Activated CD4-positive, alpha-beta T cell treated with anti-CD3 and anti-CD28 coated beads, Interleukin-2, amount 10 ng/mL, durations not matched to agents 7 days and 5 days (primary cell): ENCODE measurements around the gene NAE1. TPM values are rescaled to one million over a fixed set of nuclear protein-coding genes. Genes with fewer than 3 reads are reported as not detected.

Experiments
- CTCF ChIA-PET: fragments of 350-600 bp; sonication (Branson Sonifier 250); formaldehyde crosslinking; loops from one replicate; lab custom pipeline; 2021; ENCODE audit warnings: antibody characterized with exemption; lab: Charles Lee
- POLR2A ChIA-PET: fragments of 350-600 bp; sonication (Branson Sonifier 250); formaldehyde crosslinking; loops from one replicate; lab custom pipeline; 2021; ENCODE audit warnings: antibody characterized with exemption; lab: Charles Lee
- DNase-seq: peaks from one replicate; pipeline ENCODE4 v3.0.0-alpha.2; 2020
- H3K27ac Mint-ChIP-seq: one replicate; pipeline ENCODE4 v1.8.0; 2021; ENCODE audit warnings: mild to moderate bottlenecking, moderate library complexity, mixed read lengths
- H3K27me3 Mint-ChIP-seq: one replicate; pipeline ENCODE4 v1.8.0; 2021; ENCODE audit warnings: mixed read lengths
- H3K36me3 Mint-ChIP-seq: one replicate; pipeline ENCODE4 v1.8.0; 2021; ENCODE audit warnings: low read depth, mixed read lengths
- H3K4me1 Mint-ChIP-seq: one replicate; pipeline ENCODE4 v1.8.0; 2021; ENCODE audit warnings: mixed read lengths
- H3K4me3 Mint-ChIP-seq: one replicate; pipeline ENCODE4 v1.8.0; 2021; ENCODE audit warnings: mild to moderate bottlenecking, moderate library complexity, mixed read lengths
- H3K9me3 Mint-ChIP-seq: one replicate; pipeline ENCODE4 v1.8.0; 2021; ENCODE audit warnings: mixed read lengths
- total RNA-seq, 2 experiments: library from RNA; stranded (reverse); gene quantifications; one replicate each; pipeline ENCODE4 v1.2.3, GENCODE V29; 2021

Gene NAE1
- total RNA-seq, 2 experiments from 2014 or later = 62.5 to 72.6 TPM

GRCh38 chr16:66847533-66848067 lies 16.8 kb upstream of the NAE1 start:
- H3K4me1 Mint-ChIP-seq = peaks cover 29% of the 10 kb centered on the region
- no peak overlapping the region for H3K27ac Mint-ChIP-seq
- ChIA-PET CTCF (interaction anchor here (1.0 to 4.8 kb wide), 4 partner anchors 16 to 96 kb away, joined by 3 to 36 read pairs (median 16); partner anchors contain the start of genes DYNC1LI2 and NAE1), POLR2A (no interaction called here)
- peaks cover 35% of the 10 kb centered on the region for H3K27me3 Mint-ChIP-seq
- H3K9me3 Mint-ChIP-seq = no peaks in the 10 kb centered on the region
- no peak for DNase-seq
- peaks cover 2% of the 10 kb centered on the region for H3K36me3 Mint-ChIP-seq
- H3K4me3 Mint-ChIP-seq = no peak overlapping the region

GRCh38 chr16:66846831-66847230 lies 16.1 kb upstream of the NAE1 start:
- no peaks in the 10 kb centered on the region for H3K9me3 Mint-ChIP-seq
- no peak for DNase-seq
- POLR2A ChIA-PET = no interaction called here
- CTCF ChIA-PET = interaction anchor here (0.8 to 4.8 kb wide), 6 partner anchors 10 to 95 kb away, joined by 3 to 36 read pairs (median 5); partner anchors contain the start of genes DYNC1LI2 and NAE1
- H3K27ac Mint-ChIP-seq = no peak overlapping the region
- no peak overlapping the region for H3K4me3 Mint-ChIP-seq
- peaks cover 29% of the 10 kb centered on the region for H3K4me1 Mint-ChIP-seq
- peaks cover 38% of the 10 kb centered on the region for H3K27me3 Mint-ChIP-seq
- H3K36me3 Mint-ChIP-seq = peaks cover 2% of the 10 kb centered on the region

- no peak for DNase-seq
- peaks cover 2% of the 10 kb centered on the region for H3K36me3 Mint-ChIP-seq
- H3K4me1 Mint-ChIP-seq = peaks cover 29% of the 10 kb centered on the region
- no peaks in the 10 kb centered on the region for H3K9me3 Mint-ChIP-seq
- POLR2A ChIA-PET = no interaction called here
- H3K4me3 Mint-ChIP-seq = no peak overlapping the region
- CTCF ChIA-PET = interaction anchor here (0.8 to 4.8 kb wide), 6 partner anchors 9 to 95 kb away, joined by 3 to 36 read pairs (median 6); partner anchors contain the start of genes DYNC1LI2 and NAE1
- no peak overlapping the region for H3K27ac Mint-ChIP-seq
- peaks cover 42% of the 10 kb centered on the region for H3K27me3 Mint-ChIP-seq
Measured at GRCh38 chr16:66846266-66846665, 15.5 kb upstream of the NAE1 start.

GRCh38 chr16:66845791-66846221 lies 15.0 kb upstream of the NAE1 start:
- no peak overlapping the region for H3K27ac Mint-ChIP-seq
- CTCF ChIA-PET = interaction anchor here (0.8 to 5.1 kb wide), 5 partner anchors 9 to 27 kb away, joined by 3 to 36 read pairs (median 6); partner anchors contain the start of gene NAE1
- no peak for DNase-seq
- peaks cover 45% of the 10 kb centered on the region for H3K27me3 Mint-ChIP-seq
- no peaks in the 10 kb centered on the region for H3K9me3 Mint-ChIP-seq
- POLR2A ChIA-PET = no interaction called here
- no peak overlapping the region for H3K4me3 Mint-ChIP-seq
- peaks cover 2% of the 10 kb centered on the region for H3K36me3 Mint-ChIP-seq
- H3K4me1 Mint-ChIP-seq = peaks cover 29% of the 10 kb centered on the region

GRCh38 chr16:66845080-66845410 lies 14.3 kb upstream of the NAE1 start:
- DNase-seq = no peak
- peaks cover 29% of the 10 kb centered on the region for H3K4me1 Mint-ChIP-seq
- H3K9me3 Mint-ChIP-seq = no peaks in the 10 kb centered on the region
- H3K4me3 Mint-ChIP-seq = peak overlapping the region; percentile 5
- ChIA-PET CTCF (interaction anchor here (1.0 to 5.1 kb wide), 4 partner anchors 8 to 28 kb away, joined by 3 to 36 read pairs (median 6); partner anchors contain the start of gene NAE1), POLR2A (no interaction called here)
- peaks cover 47% of the 10 kb centered on the region for H3K27me3 Mint-ChIP-seq
- H3K36me3 Mint-ChIP-seq = peaks cover 2% of the 10 kb centered on the region
- no peak overlapping the region for H3K27ac Mint-ChIP-seq

GRCh38 chr16:66844342-66845079 lies 13.7 kb upstream of the NAE1 start, which contains the start of gene CA7:
CA7 (plus strand) TSS chr16:66844414; CDS start chr16:66844488, 74 bp downstream.
- peaks cover 29% of the 10 kb centered on the region for H3K4me1 Mint-ChIP-seq
- H3K27me3 Mint-ChIP-seq = peaks cover 52% of the 10 kb centered on the region
- H3K4me3 Mint-ChIP-seq = peak within 1 kb of the TSS; percentile 41
- ChIA-PET POLR2A (no interaction called here), CTCF (interaction anchor here (1.0 to 5.1 kb wide), 3 partner anchors 9 to 28 kb away, joined by 3 to 36 read pairs (median 6); partner anchors contain the start of gene NAE1)
- peaks cover 2% of the 10 kb centered on the region for H3K36me3 Mint-ChIP-seq
- no peak for DNase-seq
- H3K9me3 Mint-ChIP-seq = no peaks in the 10 kb centered on the region
- no peak within 1 kb of the TSS for H3K27ac Mint-ChIP-seq

- Mint-ChIP-seq H3K27ac (no peak overlapping the region), H3K4me1 (peaks cover 29% of the 10 kb centered on the region), H3K36me3 (peaks cover 2% of the 10 kb centered on the region), H3K9me3 (no peaks in the 10 kb centered on the region), H3K27me3 (peaks cover 56% of the 10 kb centered on the region), H3K4me3 (peak overlapping the region; percentile 41)
- CTCF ChIA-PET = interaction anchor here (1.2 to 5.1 kb wide), 3 partner anchors 10 to 24 kb away, joined by 4 to 36 read pairs (median 10); partner anchors contain the start of gene NAE1
- DNase-seq = no peak
- POLR2A ChIA-PET = interaction anchor here (0.6 kb wide), 1 partner anchor 53 kb away, joined by 3 read pairs; no protein-coding TSS in a partner anchor
Measured at GRCh38 chr16:66844009-66844341, 13.2 kb upstream of the NAE1 start.

- H3K27ac Mint-ChIP-seq = no peak overlapping the region
- CTCF ChIA-PET = interaction anchor here (1.2 to 5.1 kb wide), 4 partner anchors 8 to 25 kb away, joined by 3 to 36 read pairs (median 7); partner anchors contain the start of gene NAE1
- peaks cover 63% of the 10 kb centered on the region for H3K27me3 Mint-ChIP-seq
- H3K9me3 Mint-ChIP-seq = no peaks in the 10 kb centered on the region
- no peak overlapping the region for H3K4me3 Mint-ChIP-seq
- H3K4me1 Mint-ChIP-seq = peaks cover 26% of the 10 kb centered on the region
- H3K36me3 Mint-ChIP-seq = peaks cover 2% of the 10 kb centered on the region
- POLR2A ChIA-PET = interaction anchor here (0.6 kb wide), 1 partner anchor 54 kb away, joined by 3 read pairs; no protein-coding TSS in a partner anchor
- DNase-seq = no peak
Measured at GRCh38 chr16:66843191-66843590, 12.4 kb upstream of the NAE1 start.

GRCh38 chr16:66842765-66843164 lies 12.0 kb upstream of the NAE1 start:
- Mint-ChIP-seq H3K9me3 (no peaks in the 10 kb centered on the region), H3K4me1 (peaks cover 21% of the 10 kb centered on the region), H3K27ac (no peak overlapping the region), H3K4me3 (no peak overlapping the region), H3K27me3 (peaks cover 64% of the 10 kb centered on the region), H3K36me3 (peaks cover 2% of the 10 kb centered on the region)
- ChIA-PET CTCF (interaction anchor here (1.2 to 5.1 kb wide), 4 partner anchors 8 to 25 kb away, joined by 3 to 36 read pairs (median 7); partner anchors contain the start of gene NAE1), POLR2A (no interaction called here)
- no peak for DNase-seq

- Mint-ChIP-seq H3K36me3 (peaks cover 2% of the 10 kb centered on the region), H3K4me1 (peaks cover 14% of the 10 kb centered on the region), H3K27ac (no peak overlapping the region), H3K4me3 (no peak overlapping the region), H3K9me3 (no peaks in the 10 kb centered on the region), H3K27me3 (peaks cover 60% of the 10 kb centered on the region)
- ChIA-PET CTCF (interaction anchor here (5.1 kb wide), 1 partner anchor 10 kb away, joined by 36 read pairs; the partner anchor contains the start of gene NAE1), POLR2A (no interaction called here)
- DNase-seq = no peak
Measured at GRCh38 chr16:66841366-66841765, 10.6 kb upstream of the NAE1 start.

- Mint-ChIP-seq H3K36me3 (peaks cover 2% of the 10 kb centered on the region), H3K4me1 (peaks cover 11% of the 10 kb centered on the region), H3K9me3 (no peaks in the 10 kb centered on the region), H3K4me3 (no peak overlapping the region), H3K27ac (no peak overlapping the region), H3K27me3 (peaks cover 56% of the 10 kb centered on the region)
- no peak for DNase-seq
- ChIA-PET CTCF (interaction anchor here (5.1 kb wide), 1 partner anchor 10 kb away, joined by 36 read pairs; the partner anchor contains the start of gene NAE1), POLR2A (no interaction called here)
Measured at GRCh38 chr16:66840883-66841282, 10.1 kb upstream of the NAE1 start.

GRCh38 chr16:66834746-66835145 lies 4.0 kb upstream of the NAE1 start:
- Mint-ChIP-seq H3K36me3 (no peaks in the 10 kb centered on the region), H3K4me3 (no peak overlapping the region), H3K27ac (no peak overlapping the region), H3K27me3 (peaks cover 16% of the 10 kb centered on the region), H3K9me3 (no peaks in the 10 kb centered on the region), H3K4me1 (peaks cover 8% of the 10 kb centered on the region)
- ChIA-PET POLR2A (interaction anchor here (0.6 kb wide), 1 partner anchor 53 kb away, joined by 11 read pairs; no protein-coding TSS in a partner anchor), CTCF (interaction anchor here (0.8 to 1.9 kb wide), 5 partner anchors 12 to 72 kb away, joined by 3 to 6 read pairs (median 5); no protein-coding TSS in a partner anchor)
- DNase-seq = no peak
